HL-60 (cell line): ENCODE results near the gene NVL.

Experiments
- CTCF ChIP-seq: IDR thresholded peaks from one replicate; pipeline ENCODE4 v1.5.1; 2011; ENCODE audit warnings: low read length, control low read depth, inconsistent platforms; ENCODE audit not compliant: insufficient read depth
- POLR2AphosphoS5 ChIP-seq: IDR thresholded peaks from 2 replicates; pipeline ENCODE4 v1.6.1; 2012; ENCODE audit warnings: low read depth
- REST ChIP-seq: IDR thresholded peaks from 2 replicates; pipeline ENCODE4 v1.6.1; 2012; ENCODE audit warnings: low read depth; ENCODE audit not compliant: insufficient replicate concordance
- SPI1 ChIP-seq: IDR thresholded peaks from 2 replicates; pipeline ENCODE4 v1.6.1; 2012; ENCODE audit warnings: low read depth, mild to moderate bottlenecking, borderline replicate concordance

- TF ChIP-seq SPI1 (no peak), CTCF (no peak), POLR2AphosphoS5 (no peak), REST (no peak)
These were observed 116.4 kb downstream of the NVL start for GRCh38 chr1:224213438-224214119.
